Astrocyte of the spinal cord (primary cell): ENCODE results near the gene CD47.

ENCODE experiments used
- DNase-seq: peaks from one replicate; pipeline ENCODE4 v3.0.0; 2011; ENCODE audit warnings: low read depth, low spot score
- H3K4me3 ChIP-seq: 2 replicates; pipeline ENCODE4 v1.5.1; 2011; ENCODE audit warnings: low read depth, mild to moderate bottlenecking, low read length, moderate library complexity
- CTCF ChIP-seq: IDR thresholded peaks from 2 replicates; pipeline ENCODE4 v1.5.1; 2012; ENCODE audit warnings: low read depth, mild to moderate bottlenecking, low read length, inconsistent platforms
- in situ Hi-C: cut with HindIII; loops from 2 replicates; pipeline ENCODE4 v1.10.0; 2017; ENCODE audit warnings: low sequenced_read_pairs

The CD47 gene

DNA sequence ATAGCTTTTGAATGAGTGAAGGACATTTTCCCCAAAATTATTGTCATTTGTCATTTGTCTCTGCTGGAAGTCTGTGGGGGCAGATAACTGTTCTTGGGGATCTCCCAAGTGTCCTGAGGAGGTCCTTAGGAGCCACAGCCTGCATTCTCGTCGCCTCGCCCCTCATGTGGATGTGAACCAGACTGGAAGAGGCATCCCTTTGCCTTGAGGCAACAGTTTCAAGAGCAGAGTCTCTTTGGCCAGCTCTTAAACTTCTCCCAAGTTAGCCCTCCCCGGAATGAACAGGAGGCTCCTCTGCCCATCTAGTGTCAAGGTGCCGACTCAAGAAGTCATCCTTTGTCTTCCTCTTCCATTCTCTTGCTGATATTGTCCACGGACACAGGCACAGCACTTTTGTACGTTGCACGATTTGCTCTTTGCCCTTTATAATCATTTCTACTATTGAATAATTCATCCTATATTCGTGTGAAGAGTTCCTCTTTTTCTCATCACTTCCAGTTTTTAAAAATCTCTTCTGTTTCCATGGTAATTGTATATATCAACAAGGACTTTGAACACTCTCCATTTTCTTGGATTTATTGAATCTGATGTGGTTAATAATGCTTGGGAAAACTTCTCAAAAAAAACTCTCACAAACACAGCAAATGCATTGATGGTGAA, 40.8 kb upstream of the CD47 start:
- DNase-seq = no peak
- H3K4me3 ChIP-seq = no peak overlapping the region
- in situ Hi-C loops = no loop called here
- no peak for TF ChIP-seq CTCF

- peak; percentile 88 for DNase-seq
- no peak overlapping the region for H3K4me3 ChIP-seq
- in situ Hi-C loops = no loop called here
- TF ChIP-seq CTCF = no peak
These were observed 40.1 kb upstream of the CD47 start for GRCh38 chr3:108130701-108131474.

GRCh38 chr3:108130236-108130635, 39.4 kb upstream of the CD47 start:
- no peak for TF ChIP-seq CTCF
- H3K4me3 ChIP-seq = no peak overlapping the region
- no peak for DNase-seq
- in situ Hi-C loops = no loop called here

DNA sequence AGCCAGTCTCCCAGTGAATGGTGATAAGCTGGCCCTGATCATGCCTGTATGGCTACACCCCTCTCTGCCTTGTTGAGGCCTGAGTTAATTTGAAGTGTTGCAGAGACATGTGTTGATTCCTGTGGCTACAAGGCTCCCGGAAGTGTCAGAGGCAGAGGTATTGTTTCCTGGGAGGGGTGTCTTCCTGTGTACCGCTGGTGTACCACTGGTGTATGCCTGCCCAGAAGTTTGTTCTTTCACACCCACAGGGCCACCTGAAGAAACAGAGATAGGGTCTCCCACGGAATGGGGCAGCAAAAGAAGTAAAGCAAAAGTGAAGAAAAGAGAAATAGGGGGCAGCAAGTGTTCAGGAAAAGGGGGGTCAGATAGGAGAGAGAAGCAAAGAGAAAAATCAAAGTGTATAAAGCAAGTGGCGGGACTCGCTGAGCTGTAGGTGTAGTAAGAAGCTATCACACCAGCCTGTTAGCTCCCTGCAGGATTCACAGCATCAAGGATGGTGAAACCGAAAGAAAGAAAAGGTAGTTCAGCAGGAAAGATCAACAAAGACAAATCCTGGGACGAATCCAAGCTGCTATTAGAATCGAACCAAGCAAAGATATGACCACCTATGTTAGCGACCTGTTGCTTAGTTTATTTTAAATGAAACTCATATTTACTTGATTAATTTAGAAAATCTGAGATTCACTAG, 36.6 kb upstream of the CD47 start:
- H3K4me3 ChIP-seq = no peak overlapping the region
- no peak for DNase-seq
- TF ChIP-seq CTCF = no peak
- in situ Hi-C loops = no loop called here

DNA sequence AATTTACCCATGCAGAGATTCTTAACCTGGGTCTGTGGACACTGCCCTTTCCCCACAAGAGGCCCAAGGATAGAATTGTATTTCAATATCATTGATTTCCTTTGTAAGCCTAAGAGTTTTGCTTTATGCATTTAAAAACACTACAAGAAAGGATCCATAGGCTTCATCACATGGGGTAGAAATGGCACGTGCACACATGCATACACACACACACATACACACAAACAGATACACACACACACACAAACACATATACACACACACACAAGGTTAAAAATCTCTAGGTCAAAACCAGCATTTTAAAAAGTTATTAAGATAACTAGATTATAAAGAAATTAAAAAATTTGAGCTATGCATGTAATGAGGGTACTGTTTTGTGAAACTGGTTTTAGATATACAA, 35.5 kb upstream of the CD47 start:
- TF ChIP-seq CTCF = no peak
- DNase-seq = no peak
- H3K4me3 ChIP-seq = no peak overlapping the region
- in situ Hi-C loops = no loop called here

DNA sequence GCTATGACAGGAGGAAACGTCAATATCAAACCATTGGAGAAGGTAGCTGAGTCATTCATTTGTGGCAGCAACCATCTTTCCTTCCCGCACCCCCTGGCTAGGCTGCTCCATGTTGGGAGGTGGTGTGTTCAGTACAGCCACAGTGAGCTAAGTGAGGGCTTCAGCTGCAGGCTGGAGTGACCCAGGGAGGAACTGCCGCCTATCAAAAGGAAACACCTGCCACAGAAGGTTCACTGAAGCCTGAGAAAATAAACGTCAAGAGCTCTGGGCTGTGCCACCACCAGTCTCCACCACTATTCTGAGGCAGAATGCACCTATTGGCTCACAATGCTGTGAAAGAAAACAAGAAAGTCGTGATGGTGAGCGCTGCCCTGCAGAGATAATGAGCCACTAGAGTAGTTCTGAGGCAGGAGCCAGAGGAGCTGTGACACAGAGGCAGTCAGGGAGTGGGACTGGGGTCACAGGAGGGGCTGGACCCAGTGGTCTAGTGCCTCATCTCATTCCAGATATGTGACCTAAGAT, 34.8 kb upstream of the CD47 start:
- TF ChIP-seq CTCF = no peak
- DNase-seq = no peak
- H3K4me3 ChIP-seq = no peak overlapping the region
- in situ Hi-C loops = no loop called here
